Activated CD4-positive, alpha-beta T cell treated with anti-CD3 and anti-CD28 coated beads, Interleukin-10, Interleukin-2, amounts not matched to agents 100 ng/mL and 50 ng/mL, durations not matched to agents 16 hours and 8 hours (primary cell): ENCODE measurements around the gene RGS6.

Experiments
- DNase-seq: peaks from one replicate; pipeline ENCODE4 v3.0.0-alpha.2; 2020

Gene RGS6

DNA sequence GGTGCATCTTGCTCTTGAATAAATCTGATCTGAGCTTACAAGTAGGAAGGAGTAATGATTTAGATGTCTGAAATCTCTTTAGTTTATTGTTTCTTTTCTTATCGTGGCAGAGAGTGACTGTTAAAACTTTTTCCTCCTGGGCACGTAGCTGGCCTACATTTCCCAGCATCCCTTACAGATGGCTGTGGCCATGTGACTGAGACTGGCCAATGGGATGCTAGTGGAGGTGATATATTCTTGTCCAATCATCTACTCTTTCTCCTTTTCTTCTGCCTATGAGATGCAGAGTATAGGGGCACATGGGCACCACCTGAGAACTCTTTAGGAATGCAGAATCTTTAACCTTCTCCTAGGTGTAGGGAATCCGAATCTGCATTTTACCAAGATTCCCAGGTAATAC lies 237.3 kb downstream of the RGS6 start:
- no peak for DNase-seq

DNA sequence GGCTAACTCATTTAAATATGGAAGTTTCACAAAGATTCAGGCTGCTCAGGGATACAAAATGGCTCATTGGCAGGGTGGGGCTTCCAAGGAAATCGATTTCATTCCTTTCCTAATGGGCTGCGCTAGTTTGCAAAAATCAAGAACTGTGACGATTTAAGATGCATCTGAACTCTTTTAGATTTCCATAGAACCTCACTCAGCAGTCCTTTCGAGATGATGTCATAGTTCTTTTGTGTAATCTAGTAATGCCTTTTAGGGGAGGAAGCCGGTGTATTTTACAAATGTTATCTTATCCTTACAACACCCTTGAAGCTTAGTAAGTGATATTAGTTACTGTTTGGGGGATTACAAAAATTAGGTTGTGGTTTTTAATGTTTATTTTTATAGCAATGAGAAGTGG lies 239.8 kb downstream of the RGS6 start:
- no peak for DNase-seq

DNA sequence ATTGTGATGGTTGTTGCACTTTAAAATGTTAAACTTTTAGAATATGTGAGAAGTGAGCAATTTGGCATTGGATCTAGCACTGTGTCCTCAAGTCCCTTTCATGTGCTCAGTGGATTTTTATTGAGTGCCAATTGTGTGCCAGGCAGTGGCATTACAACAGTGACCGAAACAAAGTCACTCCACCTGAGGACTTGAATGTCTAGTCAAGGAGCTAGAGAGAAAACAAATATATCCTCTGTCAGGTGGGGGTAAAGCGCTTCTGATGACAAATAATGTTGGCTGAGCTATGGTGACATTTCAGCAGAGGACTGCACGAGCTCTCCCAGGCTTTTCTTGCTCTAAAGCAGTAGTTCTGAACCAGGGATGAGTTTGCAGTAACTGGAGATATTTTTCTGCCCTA lies 240.4 kb downstream of the RGS6 start:
- no peak for DNase-seq

DNA sequence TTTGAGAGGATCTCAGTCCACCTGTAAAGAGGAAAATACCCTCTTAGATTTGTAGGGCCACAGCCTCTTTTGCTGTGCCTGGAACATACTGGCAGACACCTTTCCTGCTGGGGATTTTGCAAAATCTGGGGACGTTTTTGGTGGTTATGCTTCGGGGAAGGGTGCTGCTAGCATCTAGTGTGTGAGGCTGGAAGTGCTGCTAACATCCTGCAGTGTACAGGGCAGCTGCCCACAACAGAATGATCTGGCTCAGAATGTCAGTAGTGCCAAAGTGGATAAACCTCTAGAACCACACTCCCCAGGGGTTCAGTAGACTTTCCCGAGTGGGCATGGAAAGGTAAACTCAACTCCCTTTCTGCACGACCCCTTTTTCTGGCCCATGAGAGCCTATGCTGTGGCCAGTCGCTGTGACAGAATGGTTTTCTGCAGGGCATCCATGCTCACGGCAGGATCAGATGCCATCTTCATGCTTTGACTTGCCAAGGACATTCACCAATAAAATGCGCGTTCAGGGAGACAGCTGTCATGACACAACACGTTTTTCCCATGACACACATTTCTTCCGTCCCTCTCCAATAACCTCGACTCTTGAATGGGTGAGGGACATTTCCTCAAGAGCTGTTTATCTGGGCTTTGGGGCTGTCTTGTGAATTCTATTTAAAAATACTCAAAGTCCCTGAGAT lies 240.9 kb downstream of the RGS6 start:
- no peak for DNase-seq

DNA sequence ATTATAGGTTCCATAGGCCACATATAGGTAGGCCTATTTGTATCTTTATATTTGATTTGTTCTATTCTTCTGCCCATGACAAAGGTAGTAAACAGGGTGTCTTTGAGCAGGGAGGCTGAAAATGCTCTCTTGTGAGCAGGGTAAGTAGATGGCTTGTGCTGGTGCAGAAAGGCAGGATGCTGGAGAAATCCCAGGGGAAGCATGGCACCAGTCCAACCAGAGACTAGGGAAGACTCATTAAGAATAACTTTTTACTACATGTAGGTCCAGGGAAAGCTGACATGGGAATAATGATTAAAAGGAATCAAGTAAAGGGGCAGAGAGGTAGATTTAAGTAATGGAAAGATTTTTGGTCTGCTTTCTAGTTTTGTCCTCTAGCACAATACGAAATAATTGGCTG lies 245.0 kb downstream of the RGS6 start:
- no peak for DNase-seq

DNA sequence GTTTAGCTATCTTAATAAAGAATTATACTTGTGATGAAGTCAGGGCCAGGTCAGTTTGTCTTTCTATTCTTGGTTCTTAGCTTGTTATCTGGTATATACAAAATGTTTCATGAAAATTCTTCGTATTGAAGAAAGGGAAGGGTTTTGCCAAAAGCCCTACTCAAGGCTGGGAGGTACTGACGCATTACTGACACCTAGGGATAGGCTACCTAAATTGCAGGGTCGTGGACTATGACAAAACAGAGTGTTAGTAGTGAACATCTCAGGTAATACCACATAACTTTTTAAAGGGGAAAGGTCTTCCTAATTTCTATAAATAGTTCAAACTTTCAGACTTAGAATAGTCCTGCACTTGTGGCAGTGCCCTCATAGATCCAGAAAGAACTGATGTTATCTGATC lies 246.3 kb downstream of the RGS6 start:
- no peak for DNase-seq

DNA sequence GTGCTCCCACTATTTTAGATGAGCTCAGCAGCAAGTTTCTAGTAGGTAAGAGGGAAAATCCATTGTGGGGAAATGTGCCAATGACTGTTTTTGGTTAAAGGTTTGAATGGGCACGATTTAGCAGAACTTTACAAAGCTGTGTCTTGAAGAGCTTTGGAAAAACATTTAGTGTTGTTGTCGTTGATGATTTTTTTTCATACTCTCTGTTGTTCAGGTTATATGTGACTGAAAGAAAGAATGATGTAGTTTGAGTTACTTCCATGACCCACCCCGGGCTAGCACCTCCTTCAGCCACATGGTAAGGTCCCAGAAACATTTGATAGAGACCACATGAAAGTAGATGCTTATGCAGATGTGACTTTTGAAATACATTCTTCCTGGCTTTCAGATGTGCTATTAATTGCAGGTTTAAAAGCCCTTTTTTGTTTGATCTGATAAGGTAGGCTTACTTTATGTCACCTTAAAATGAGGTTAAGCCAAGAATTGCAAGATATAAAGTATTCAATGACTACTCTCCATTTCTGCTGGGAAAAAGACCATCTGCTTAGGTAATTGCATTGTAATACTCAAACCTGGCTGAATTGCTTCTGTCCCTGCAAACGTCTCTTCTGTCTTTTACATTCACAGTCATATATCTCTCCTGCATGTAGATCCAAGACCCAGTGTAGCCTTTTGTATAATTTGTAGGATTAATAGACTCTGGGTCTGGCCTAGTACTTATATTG lies 250.6 kb downstream of the RGS6 start:
- no peak for DNase-seq

DNA sequence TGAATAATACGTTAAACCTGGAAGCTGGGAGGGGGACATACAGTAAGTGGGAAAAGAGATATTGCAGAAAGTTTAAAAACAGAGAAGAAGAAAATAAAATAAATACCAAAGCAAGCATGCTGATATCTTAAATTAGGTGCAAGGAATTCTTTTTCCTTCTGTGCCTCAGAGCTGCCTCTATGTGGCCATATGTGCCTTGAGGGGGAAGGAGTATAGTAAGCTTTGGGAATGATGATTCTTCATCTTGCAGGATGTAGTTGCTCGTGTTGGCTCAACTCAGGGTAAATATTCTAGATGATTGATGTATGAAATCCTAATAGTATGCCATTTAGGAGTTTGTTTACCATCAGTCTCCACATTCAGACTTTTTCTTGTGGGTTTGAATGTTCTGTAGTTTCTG lies 251.4 kb downstream of the RGS6 start:
- no peak for DNase-seq

DNA sequence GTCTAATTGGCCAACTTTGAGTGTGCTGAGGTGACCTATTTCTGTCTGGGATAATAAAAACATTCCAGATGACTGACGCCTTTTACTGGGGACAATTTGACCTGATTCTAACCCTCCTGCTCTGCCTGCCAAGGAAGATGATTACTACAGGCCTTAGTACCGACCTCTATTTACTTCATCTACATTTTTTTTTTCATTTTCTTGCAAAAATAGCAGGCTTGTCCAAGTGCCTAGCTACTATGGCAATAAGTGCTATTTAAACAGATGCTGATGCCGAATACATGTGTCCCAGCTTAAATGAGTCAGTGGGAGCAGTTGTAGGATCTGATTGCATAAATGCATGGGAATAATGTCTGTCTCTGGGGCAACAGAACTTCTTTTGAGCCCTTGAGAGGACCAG lies 254.3 kb downstream of the RGS6 start:
- DNase-seq: no peak

DNA sequence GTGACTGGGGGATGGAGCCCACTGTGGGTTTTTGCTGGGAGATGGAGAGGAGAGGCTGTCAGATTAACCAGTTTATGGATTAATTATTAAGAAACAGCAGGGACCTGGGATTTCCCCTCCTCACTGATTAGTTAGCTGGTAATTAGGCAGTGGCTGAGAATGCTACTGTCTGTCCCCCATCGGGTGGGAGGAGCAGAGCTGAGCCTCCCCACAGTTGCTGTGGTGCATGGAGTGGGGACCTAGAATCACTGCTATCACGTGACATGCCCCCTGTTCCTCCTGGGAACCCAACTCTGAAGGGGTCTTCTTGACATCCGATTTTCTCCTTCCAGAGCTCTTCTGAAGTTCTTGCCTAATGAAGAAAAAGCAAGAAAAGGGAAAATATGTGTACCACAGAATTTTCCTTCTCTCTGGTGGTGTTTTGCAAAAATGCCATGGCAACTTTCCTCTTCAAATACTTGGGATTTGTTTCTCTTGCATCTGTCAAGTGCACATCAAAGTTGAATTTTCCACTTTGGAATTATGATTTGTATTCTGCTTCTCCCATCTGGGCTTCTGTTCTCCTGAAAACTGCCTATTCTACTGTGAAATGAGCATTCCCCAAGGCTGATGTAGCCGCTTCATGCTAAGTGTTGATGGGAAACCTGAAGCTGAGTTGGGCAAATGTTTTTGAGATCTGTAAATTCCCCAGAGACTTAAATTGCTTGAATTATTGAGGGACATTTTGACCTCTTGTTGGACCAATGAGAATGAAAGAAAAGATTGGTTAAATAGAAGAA lies 264.2 kb downstream of the RGS6 start:
- no peak for DNase-seq

DNA sequence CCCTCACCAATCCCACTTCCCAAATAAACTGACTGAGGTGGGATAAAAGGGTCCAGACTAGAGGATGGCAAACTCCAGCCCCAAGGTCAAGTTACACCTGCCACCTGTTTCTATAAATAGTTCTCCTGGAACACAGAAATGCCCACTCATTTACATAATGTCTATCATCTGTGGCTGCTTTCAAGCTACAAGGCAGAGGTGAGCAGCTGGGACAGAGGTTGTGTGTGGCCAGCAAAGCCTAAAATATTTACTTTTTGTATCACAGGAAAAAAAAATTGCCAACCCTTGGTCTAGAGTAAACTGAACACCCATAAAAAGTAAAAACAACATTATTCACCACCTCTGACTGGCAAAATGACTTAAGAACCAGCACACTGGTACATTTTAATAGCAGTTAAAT lies 269.4 kb downstream of the RGS6 start:
- no peak for DNase-seq

DNA sequence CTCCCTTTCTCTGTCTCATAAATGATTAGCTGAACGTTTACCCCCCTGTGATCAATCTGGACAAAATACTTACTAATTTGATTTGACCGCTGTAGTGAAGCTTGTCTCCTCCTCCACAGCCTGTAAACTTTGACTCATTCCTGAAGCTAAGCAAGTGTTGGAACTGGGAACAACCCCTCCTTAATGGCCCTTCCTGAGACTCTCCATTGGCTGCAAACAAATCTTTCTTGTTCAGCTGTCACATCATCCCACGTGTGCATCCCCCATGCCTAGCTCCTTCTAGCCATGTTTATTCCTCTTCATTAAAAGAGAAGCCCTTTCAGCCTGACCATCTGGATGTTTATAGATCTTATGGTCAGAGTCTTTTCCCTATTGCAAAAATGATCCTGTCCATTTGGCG lies 281.2 kb downstream of the RGS6 start:
- no peak for DNase-seq

DNA sequence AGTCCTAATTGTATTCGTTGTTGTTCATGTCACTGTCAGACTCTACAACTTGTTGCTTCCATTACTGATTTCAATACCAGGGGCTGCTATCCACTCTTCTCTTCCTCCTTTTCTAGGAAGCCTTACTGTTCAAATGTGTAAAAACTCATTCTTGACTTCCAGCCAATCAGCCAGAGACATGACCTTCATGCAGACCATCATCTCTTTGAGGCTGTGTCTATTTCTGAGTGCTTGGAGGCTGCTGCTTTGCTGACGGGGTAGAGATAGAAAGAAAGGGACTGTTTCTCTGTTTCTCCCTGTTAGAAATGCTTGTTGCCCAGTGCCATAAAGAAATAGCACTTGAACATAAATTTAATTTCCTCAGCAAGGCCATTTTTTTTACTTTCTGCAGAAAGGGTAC lies 282.9 kb downstream of the RGS6 start:
- DNase-seq: no peak

DNA sequence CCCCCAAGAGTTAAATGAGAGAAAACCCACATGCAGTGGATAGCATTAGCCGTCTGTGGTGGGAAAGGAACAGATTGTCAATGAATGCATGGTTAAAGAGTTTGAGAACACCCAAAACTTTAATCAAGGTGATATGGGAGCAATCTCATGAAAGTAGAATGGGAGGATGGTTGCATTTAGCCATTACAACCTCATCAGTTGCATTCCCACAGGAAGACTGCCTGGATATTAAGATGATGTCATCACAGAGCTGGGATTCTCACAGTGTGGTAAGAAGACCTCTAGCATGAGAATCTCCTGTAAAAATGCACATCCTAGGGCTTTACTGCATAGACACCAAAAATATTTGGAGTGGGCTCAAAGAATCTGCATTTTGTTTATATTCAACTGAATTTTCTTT lies 284.9 kb downstream of the RGS6 start:
- DNase-seq: no peak

DNA sequence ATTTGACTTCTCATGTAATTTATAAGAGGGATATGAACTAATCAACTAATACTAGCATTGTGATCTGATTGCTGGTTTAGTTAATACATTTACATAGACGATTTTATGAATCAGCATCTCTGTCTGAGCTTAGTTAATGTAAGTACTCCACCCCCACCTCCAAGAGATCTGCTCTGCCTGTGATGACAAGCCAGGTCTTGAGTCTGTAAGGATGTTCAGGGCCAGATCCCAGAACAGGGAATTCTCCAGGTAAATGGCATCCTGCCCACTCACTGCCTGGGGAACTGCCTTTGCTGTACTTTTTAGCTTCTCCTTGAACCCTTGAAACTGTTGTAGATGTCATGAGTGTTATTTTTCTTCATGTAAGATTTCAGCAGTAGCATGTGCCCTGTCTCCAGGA lies 289.8 kb downstream of the RGS6 start:
- DNase-seq: no peak

DNA sequence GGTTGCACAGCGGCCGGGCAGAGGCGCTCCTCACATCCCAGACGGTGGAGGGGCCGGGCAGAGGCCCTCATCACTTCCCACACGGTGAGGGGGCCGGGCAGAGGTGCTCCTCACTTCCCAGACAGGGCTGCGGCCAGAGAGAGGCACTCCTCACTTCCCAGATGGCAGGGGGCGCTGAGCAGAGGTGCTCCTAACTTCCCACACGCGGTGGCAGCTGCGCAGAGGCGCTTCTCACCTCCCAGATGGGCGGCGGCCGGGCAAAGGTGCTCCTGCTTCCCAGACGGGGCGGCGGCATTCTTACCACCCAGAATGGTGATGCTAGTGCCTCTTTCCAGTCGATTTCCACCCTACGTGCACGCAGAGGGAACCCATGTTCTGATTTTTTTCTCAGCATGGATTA lies 304.4 kb downstream of the RGS6 start:
- DNase-seq: no peak

DNA sequence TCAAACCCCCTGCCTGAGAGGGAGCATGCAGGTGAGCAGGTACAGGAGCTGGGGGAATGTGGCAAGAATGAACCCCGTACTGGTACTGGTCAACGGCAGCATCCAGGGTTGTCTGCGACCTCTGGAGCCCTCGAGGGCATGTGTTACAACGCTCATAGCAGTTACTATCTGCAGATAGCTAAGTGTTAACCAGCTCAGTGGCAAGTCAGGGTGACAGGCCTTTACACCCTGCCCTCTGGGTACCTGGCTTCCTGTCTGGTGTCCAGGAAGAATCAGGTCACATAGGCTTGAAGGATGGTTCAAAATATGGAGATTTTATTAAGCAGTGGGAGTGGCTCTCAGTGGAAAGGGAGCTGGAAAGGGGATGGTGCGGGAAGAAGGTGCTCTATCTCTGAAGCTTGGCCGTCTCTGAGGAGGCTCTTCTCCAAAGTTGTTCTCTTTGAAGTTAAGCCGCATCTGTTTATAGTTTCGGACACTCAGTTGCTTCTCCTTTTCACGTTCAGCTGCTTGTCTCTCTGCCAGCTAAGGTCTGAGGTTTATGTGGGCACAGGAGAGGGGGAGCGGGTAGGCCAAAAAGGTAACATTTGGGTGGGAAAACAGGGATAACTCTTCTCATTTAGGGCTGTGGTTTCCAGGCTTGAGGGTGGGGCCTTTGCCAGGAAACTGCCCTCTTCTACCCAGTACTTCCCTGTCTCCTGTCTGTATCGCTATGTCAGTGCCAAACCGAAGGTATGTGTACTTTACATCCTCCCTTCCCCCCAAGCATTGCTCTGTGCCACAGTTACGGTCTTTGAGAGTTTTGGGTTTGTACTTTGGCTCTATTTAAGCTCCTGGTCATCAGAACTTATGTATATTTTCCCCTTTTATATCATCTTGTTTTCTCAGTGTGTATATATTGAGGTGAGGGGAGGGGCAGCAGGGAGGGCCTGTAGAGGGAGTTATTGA lies 305.8 kb downstream of the RGS6 start:
- DNase-seq: no peak

DNA sequence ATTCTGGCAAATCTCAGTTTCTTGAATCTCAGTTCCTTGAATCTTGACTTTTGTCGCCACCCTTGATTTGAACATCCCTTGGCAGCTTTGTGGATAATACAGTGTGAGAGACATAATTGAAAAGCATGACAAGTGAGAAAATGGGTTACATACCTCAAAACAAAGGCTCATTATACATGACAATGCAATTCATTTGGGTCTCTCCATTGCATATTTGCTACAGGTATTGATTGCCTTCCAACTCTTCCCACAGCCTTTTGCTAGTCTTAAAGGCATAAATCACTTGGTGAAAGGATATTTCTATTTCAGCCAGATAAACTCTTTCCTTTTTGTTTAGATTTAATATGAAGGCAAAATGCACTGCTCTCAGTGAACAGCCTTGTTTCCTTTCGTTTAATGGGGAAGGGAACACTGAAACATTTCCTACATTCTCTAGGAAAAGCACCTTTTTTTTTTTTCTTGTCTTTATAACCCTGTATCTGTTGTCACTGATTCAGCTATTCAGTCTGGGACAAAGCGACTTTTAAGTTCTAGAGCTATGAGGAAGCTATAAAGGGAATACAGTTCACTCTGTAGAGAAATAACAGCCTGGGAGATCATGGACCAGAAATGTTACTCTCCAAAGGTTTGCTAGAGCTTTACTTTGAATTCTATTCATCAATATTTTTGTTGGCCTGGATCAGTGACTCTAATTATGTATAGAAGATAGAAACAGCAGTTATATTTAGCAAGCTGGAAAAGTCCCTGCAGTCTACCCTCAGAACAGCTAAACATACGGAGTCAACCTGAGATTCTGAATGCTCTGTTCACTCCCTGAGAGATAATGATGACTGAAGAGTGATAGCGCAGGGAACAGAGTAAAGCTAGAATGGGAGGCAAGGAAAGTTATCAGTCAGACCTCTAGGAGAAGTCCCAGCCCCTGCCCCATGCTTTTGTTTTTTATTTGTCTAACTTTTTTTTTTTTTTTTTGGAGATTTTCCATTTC lies 311.4 kb downstream of the RGS6 start:
- no peak for DNase-seq

DNA sequence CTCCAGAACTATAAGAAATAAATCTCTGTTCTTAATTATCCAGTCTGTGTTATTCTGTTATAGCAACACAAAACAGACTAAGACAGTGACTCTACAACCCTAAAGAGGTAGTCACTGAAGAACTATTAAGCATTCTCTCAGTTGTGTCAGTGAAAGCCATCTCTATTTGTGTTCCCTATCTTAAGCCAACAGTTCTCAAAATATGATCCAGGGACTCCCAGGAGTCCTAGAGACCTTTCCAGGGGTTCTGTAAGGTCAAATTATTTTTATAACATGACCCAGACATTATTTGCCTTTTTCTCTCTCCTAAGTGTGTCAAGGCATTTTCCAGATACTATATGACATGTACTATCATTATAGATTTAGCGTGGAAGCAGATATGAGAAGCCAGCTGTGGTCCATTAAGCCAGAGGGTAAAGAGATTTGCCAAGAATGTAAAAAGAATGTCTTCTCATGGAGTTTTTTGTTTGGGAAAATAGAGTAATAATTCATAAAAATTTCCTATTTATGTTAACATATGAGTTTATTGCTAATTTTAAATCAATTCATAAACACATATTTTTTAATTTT lies 315.8 kb downstream of the RGS6 start:
- DNase-seq: no peak

DNA sequence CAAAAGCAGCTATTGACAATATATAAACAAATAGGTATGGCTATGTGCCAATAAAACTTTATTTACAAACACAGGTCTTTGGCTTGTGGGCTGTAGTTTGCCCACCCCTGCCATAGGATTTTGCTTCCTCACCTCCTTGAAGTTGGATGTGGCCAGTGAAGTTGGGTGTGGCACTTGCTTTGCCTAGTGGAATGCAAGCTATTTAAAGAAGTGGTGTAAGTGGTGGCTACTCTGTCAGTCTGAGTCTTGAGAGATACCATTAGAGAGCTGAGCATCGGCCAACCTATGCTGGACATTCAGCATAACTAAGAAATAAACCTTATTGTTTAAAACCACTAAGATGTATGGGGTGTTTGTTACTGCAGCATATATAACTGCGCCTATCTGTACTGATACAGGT lies 321.3 kb downstream of the RGS6 start:
- DNase-seq: no peak

DNA sequence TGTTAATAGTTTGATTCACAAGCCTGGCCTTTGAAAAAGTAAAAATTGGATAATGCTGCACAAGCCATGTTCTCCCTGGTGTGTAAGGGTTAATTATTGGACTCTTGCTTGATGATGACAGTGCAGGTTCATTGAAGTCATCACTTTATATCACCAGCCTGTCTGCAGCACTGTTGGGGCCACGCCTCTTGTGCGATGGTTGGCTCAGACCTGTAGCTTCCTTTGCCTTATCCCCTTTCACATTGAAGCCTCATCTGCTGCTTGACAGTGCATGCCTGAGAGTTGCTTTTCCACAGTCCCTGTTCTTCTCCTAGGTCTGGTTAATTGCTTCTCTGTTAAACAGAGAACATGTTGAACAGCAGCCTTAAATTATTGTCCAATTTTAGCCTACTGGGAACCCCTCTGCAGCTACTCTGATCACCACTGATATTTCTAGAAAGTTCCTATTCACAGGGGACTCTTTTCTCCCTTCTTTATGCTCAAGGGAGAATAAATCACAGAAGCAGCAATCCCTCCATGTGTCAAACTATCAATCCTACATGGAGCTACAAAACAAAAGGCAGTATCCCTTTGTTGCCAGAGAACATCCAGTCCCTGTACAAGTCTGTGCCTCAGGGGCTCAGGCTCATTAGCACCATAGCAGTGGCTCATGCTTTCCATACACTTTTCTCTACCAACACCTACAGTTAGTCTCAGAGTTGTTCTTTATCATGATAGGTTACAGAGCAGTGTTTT lies 322.1 kb downstream of the RGS6 start:
- no peak for DNase-seq
